ENCODE results near the gene BHLHA15.

GRCh38 chr7:98196706-98197605, 14.3 kb upstream of the BHLHA15 start:
- TF ChIP-seq USF2 (CRISPR knock-in tag; IDR thresholded peaks at IDR 0.05) (no peak), CREM (CRISPR knock-in tag; IDR thresholded peaks at IDR 0.05) (no peak), ZSCAN18 (CRISPR knock-in tag; IDR thresholded peaks at IDR 0.05) (no peak), CTCF (IDR thresholded peaks at IDR 0.05) (no peak), MAX (CRISPR knock-in tag; IDR thresholded peaks at IDR 0.05) (no peak), USF1 (CRISPR knock-in tag; IDR thresholded peaks at IDR 0.05) (no peak)

Measured in WTC11 (cell line).